Breast epithelium (tissue), 3 donors: ENCODE data around the gene PIP4K2B.

Experiments
- POLR2A ChIP-seq: fragments of 450-650 bp; IDR thresholded peaks from one replicate; pipeline ENCODE4 v1.6.1; 2016; ENCODE audit warnings: antibody characterized with exemption, mild to moderate bottlenecking, moderate library complexity
- POLR2AphosphoS5 ChIP-seq, 3 donors: sonication (generic); formaldehyde crosslinking; IDR thresholded peaks; one replicate each; pipeline ENCODE4 v1.6.1; 2017; ENCODE audit warnings: antibody characterized with exemption in 3 of 3
- TF ChIP-seq, protein P1 (sequence below), 3 donors: fragments of 450-650 bp; IDR thresholded peaks; one replicate each; pipeline ENCODE4 v1.5.1; 2016 to 2017; ENCODE audit warnings: antibody characterized with exemption in 3 of 3, mild to moderate bottlenecking in 3 of 3, moderate library complexity in 3 of 3

DNA sequence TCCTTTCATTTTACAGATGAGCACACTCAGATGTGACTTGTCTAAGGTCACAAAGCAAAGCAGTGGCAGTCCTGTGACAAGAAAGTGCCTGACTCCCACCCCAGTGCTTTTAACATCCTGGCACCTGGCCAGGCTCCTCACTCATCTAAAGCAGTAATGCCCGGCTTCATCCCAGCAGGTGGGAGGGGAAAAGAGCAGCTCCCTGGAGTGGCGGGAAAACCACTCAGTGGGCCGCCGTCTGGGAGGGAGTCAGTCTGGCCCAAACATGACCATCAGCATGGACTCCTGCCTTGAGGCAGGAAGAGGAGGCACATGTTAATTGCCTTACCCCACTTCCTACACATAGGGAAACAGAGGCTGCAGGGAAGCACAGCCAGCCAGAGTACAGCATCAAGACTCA is 53.8 kb downstream of the PIP4K2B start:
- TF ChIP-seq, protein P1, sequence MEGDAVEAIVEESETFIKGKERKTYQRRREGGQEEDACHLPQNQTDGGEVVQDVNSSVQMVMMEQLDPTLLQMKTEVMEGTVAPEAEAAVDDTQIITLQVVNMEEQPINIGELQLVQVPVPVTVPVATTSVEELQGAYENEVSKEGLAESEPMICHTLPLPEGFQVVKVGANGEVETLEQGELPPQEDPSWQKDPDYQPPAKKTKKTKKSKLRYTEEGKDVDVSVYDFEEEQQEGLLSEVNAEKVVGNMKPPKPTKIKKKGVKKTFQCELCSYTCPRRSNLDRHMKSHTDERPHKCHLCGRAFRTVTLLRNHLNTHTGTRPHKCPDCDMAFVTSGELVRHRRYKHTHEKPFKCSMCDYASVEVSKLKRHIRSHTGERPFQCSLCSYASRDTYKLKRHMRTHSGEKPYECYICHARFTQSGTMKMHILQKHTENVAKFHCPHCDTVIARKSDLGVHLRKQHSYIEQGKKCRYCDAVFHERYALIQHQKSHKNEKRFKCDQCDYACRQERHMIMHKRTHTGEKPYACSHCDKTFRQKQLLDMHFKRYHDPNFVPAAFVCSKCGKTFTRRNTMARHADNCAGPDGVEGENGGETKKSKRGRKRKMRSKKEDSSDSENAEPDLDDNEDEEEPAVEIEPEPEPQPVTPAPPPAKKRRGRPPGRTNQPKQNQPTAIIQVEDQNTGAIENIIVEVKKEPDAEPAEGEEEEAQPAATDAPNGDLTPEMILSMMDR (IDR thresholded peaks at IDR 0.05): no peak
- TF ChIP-seq POLR2A: no peak
- TF ChIP-seq POLR2AphosphoS5 (IDR thresholded peaks at IDR 0.05): no peak
